Liver (tissue), 9 donors: ENCODE results near the gene KCNQ1. TPM values are rescaled to one million over a fixed set of nuclear protein-coding genes. Genes with fewer than 3 reads are reported as not detected.

Experiments
- DNase-seq: peaks from one replicate; pipeline ENCODE4 v3.0.0-alpha.2; 2017; ENCODE audit warnings: low spot score
- H3K27ac ChIP-seq, 2 donors: one replicate each; pipeline ENCODE4 v1.7.0; 2013; ENCODE audit warnings: inconsistent platforms in 2 of 2, low read length in 2 of 2, control low read depth in 1 of 2, low read depth in 1 of 2, mild to moderate bottlenecking in 1 of 2
- H3K27me3 ChIP-seq, 4 donors: one replicate each; pipeline versions ENCODE4 v1.6.1 to v1.7.0; 2013; ENCODE audit warnings: low read length in 3 of 4, inconsistent platforms in 1 of 4, mild to moderate bottlenecking in 1 of 4, moderate library complexity in 1 of 4; ENCODE audit not compliant: control insufficient read depth in 4 of 4, insufficient read depth in 4 of 4
- H3K36me3 ChIP-seq, 4 donors: one replicate each; pipeline versions ENCODE4 v1.6.1 to v1.7.0; 2013; ENCODE audit warnings: low read length in 3 of 4, mild to moderate bottlenecking in 3 of 4, low read depth in 1 of 4, moderate library complexity in 1 of 4; ENCODE audit not compliant: control insufficient read depth in 4 of 4, insufficient read depth in 3 of 4
- H3K4me1 ChIP-seq, 4 donors: one replicate each; pipeline versions ENCODE4 v1.6.1 to v1.7.0; 2013; ENCODE audit warnings: low read length in 3 of 4, mild to moderate bottlenecking in 3 of 4, moderate library complexity in 1 of 4; ENCODE audit not compliant: control insufficient read depth in 4 of 4, insufficient read depth in 4 of 4
- H3K4me3 ChIP-seq, 3 donors: one replicate each; pipeline versions ENCODE4 v1.6.1 to v1.7.0; 2013; ENCODE audit warnings: low read length in 3 of 3, control low read depth in 1 of 3, low read depth in 1 of 3, mild to moderate bottlenecking in 1 of 3
- H3K9ac ChIP-seq, 2 donors: one replicate each; pipeline ENCODE4 v1.7.0; 2013; ENCODE audit warnings: low read length in 2 of 2, mild to moderate bottlenecking in 2 of 2, moderate library complexity in 2 of 2, control low read depth in 1 of 2, low read depth in 1 of 2
- H3K9me3 ChIP-seq, 4 donors: one replicate each; pipeline versions ENCODE4 v1.6.1 to v1.7.0; 2013; ENCODE audit warnings: low read length in 3 of 4; ENCODE audit not compliant: control insufficient read depth in 4 of 4
- ATF3 ChIP-seq: IDR thresholded peaks from 2 replicates; pipeline ENCODE4 v1.6.1; 2016; ENCODE audit warnings: antibody characterized with exemption
- CTCF ChIP-seq: fragments of 150-350 bp; IDR thresholded peaks from 2 replicates; pipeline ENCODE4 v1.5.1; 2017; ENCODE audit warnings: improper control_type of control experiment, low read depth, low read length; ENCODE audit not compliant: missing input control
- EGR1 ChIP-seq, 2 donors: IDR thresholded peaks; 2 replicates each; pipeline ENCODE4 v1.6.1; 2016 to 2018; ENCODE audit warnings: antibody characterized with exemption in 2 of 2, low read depth in 2 of 2
- FOXA1 ChIP-seq: IDR thresholded peaks from 2 replicates; pipeline ENCODE4 v1.6.1; 2016; ENCODE audit warnings: antibody characterized with exemption
- FOXA2 ChIP-seq: IDR thresholded peaks from 2 replicates; pipeline ENCODE4 v1.6.1; 2016; ENCODE audit warnings: antibody characterized with exemption
- GABPA ChIP-seq, 2 donors: IDR thresholded peaks in 1 of 2; conservative IDR thresholded peaks in 1 of 2; 2 replicates each; pipeline ENCODE4 v1.6.1; 2016; ENCODE audit warnings: antibody characterized with exemption in 2 of 2, mild to moderate bottlenecking in 1 of 2, moderate library complexity in 1 of 2
- HNF4A ChIP-seq, 2 donors: conservative IDR thresholded peaks; 2 replicates each; pipeline ENCODE4 v1.6.1; 2016; ENCODE audit warnings: antibody characterized with exemption in 2 of 2, mild to moderate bottlenecking in 2 of 2
- HNF4G ChIP-seq: IDR thresholded peaks from 2 replicates; pipeline ENCODE4 v1.6.1; 2016; ENCODE audit warnings: antibody characterized with exemption
- JUND ChIP-seq, 2 donors: IDR thresholded peaks; 2 replicates each; pipeline ENCODE4 v1.6.1; 2016; ENCODE audit warnings: antibody characterized with exemption in 2 of 2
- NR2F2 ChIP-seq: IDR thresholded peaks from 2 replicates; pipeline ENCODE4 v1.6.1; 2016; ENCODE audit warnings: antibody characterized with exemption
- RAD21 ChIP-seq, 2 donors: IDR thresholded peaks; 2 replicates each; pipeline ENCODE4 v1.6.1; 2016; ENCODE audit warnings: antibody characterized with exemption in 2 of 2, mild to moderate bottlenecking in 2 of 2
- REST ChIP-seq: IDR thresholded peaks from 2 replicates; pipeline ENCODE4 v1.6.1; 2016; ENCODE audit warnings: antibody characterized with exemption, mild to moderate bottlenecking
- RXRA ChIP-seq, 2 donors: IDR thresholded peaks; 2 replicates each; pipeline ENCODE4 v1.6.1; 2017 to 2018; ENCODE audit warnings: antibody characterized with exemption in 2 of 2, mild to moderate bottlenecking in 1 of 2
- SP1 ChIP-seq: IDR thresholded peaks from 2 replicates; pipeline ENCODE4 v1.6.1; 2018; ENCODE audit warnings: antibody characterized with exemption, mild to moderate bottlenecking
- TAF1 ChIP-seq: conservative IDR thresholded peaks from 2 replicates; pipeline ENCODE4 v1.6.1; 2016; ENCODE audit warnings: antibody characterized with exemption, mild to moderate bottlenecking
- YY1 ChIP-seq: IDR thresholded peaks from 2 replicates; pipeline ENCODE4 v1.6.1; 2016; ENCODE audit warnings: antibody characterized with exemption, mild to moderate bottlenecking
- WGBS: extraction: QIAGEN DNeasy Blood & Tissue Kit; methylation state at CpG from one replicate; pipeline ENCODE4 v1.1.7; 2013; 5-methylcytosine and 5-hydroxymethylcytosine counted together
- polyA plus RNA-seq, 2 donors: library from polyadenylated mRNA; stranded (reverse) in 1 of 2; unstranded in 1 of 2; fragments of 200-250 nt in 1 of 2; fragments of >200 nt in 1 of 2; fragmentation: Nextera tagmentation in 1 of 2; extraction: Ambion mirVana in 1 of 2; gene quantifications; one replicate each; pipeline versions ENCODE4 v1.2.1 to v1.2.3, GENCODE V29; 2013 to 2015
- total RNA-seq, 2 donors: library from RNA; depleted of rRNA; stranded (reverse); fragments of >200 nt; gene quantifications; one replicate each; pipeline ENCODE4 v1.2.3, GENCODE V29; 2014
- donor health status: healthy.
- donor health status: healthy.
- donor health status: healthy.
- donor health status: healthy.
- donor health status: healthy.

The KCNQ1 gene
- total and polyA plus RNA-seq, 4 donors, result 0.31 to 2.2 (median 1.5) TPM

GRCh38 chr11:2471048-2471803 lies 26.4 kb downstream of the KCNQ1 start (continued):
- TF ChIP-seq RAD21 (IDR thresholded peaks at IDR 0.05), result no peak
- no peak for TF ChIP-seq SP1
- no peak for TF ChIP-seq EGR1 (IDR thresholded peaks at IDR 0.05; ENCODE audit: low read depth in 2 of 2)
- no peak for TF ChIP-seq GABPA (IDR thresholded peaks at IDR 0.05 in 1 of 2, conservative IDR thresholded peaks at IDR 0.05 in 1 of 2)
- no peak for TF ChIP-seq JUND (IDR thresholded peaks at IDR 0.05)
- no peak for TF ChIP-seq RXRA (IDR thresholded peaks at IDR 0.05)

- WGBS, result 95% methylated on average over 6 of the region's 6 CpGs
- Histone ChIP-seq H3K36me3 (no peaks in the 10 kb centered on the region), H3K27ac (no peak overlapping the region), H3K4me3 (no peak overlapping the region), H3K4me1 (no peaks in the 10 kb centered on the region), H3K27me3 (no peaks in the 10 kb centered on the region), H3K9me3 (no peaks in the 10 kb centered on the region), H3K9ac (no peak overlapping the region)
- DNase-seq, result no peak
- TF ChIP-seq FOXA2 (no peak), EGR1 (IDR thresholded peaks at IDR 0.05; ENCODE audit: low read depth in 2 of 2) (no peak), GABPA (IDR thresholded peaks at IDR 0.05 in 1 of 2, conservative IDR thresholded peaks at IDR 0.05 in 1 of 2) (no peak), JUND (IDR thresholded peaks at IDR 0.05) (no peak), REST (no peak), HNF4A (conservative IDR thresholded peaks at IDR 0.05) (no peak), FOXA1 (no peak), SP1 (no peak), CTCF (no peak), TAF1 (no peak), HNF4G (no peak), ATF3 (no peak), NR2F2 (no peak), YY1 (no peak), RAD21 (IDR thresholded peaks at IDR 0.05) (no peak)
Observed at GRCh38 chr11:2471804-2472096, 26.9 kb downstream of the KCNQ1 start.
